RWPE2 (cell line): Measurements from ENCODE around the gene ROBO1.

Source experiments
- ATAC-seq: fragments of 200-7000 bp; cut with Tn5 transposase; 3 replicates; pipeline ENCODE4 v1.9.1; 2021; ENCODE audit warnings: low read depth
- DNase-seq: peaks from one replicate; pipeline ENCODE4 v3.0.0-alpha.2; 2020; ENCODE audit warnings: low spot score
- H3K27ac ChIP-seq: fragments of 450-650 bp; 2 replicates; pipeline ENCODE4 v1.5.1; 2017; ENCODE audit warnings: mild to moderate bottlenecking; ENCODE audit not compliant: poor library complexity, severe bottlenecking
- H3K27me3 ChIP-seq: fragments of 250-450 bp; sonication (Bioruptor Pico); 2 replicates; pipeline ENCODE4 v1.5.1; 2021; ENCODE audit warnings: mild to moderate bottlenecking, moderate library complexity; ENCODE audit not compliant: insufficient read depth, poor library complexity, severe bottlenecking
- H3K36me3 ChIP-seq: fragments of 250-450 bp; sonication (Bioruptor Pico); 2 replicates; pipeline ENCODE4 v1.5.1; 2020; ENCODE audit warnings: low read depth, mild to moderate bottlenecking, moderate library complexity
- H3K4me1 ChIP-seq: fragments of 250-450 bp; sonication (Bioruptor Pico); 2 replicates; pipeline ENCODE4 v1.5.1; 2021; ENCODE audit warnings: mild to moderate bottlenecking, moderate library complexity; ENCODE audit not compliant: insufficient read depth, poor library complexity, severe bottlenecking
- H3K4me3 ChIP-seq: fragments of 250-450 bp; sonication (Bioruptor Pico); 2 replicates; pipeline ENCODE4 v1.5.1; 2021; ENCODE audit warnings: mild to moderate bottlenecking, moderate library complexity; ENCODE audit not compliant: severe bottlenecking
- H3K9me3 ChIP-seq: fragments of 250-450 bp; sonication (Bioruptor Pico); 2 replicates; pipeline ENCODE4 v1.5.1; 2021; ENCODE audit warnings: mild to moderate bottlenecking, moderate library complexity; ENCODE audit not compliant: severe bottlenecking
- CTCF ChIP-seq: fragments of 450-650 bp; IDR thresholded peaks from one replicate; pipeline ENCODE4 v1.5.1; 2017; ENCODE audit warnings: mild to moderate bottlenecking, moderate library complexity; ENCODE audit not compliant: poor library complexity, severe bottlenecking

ROBO1 gene

DNA sequence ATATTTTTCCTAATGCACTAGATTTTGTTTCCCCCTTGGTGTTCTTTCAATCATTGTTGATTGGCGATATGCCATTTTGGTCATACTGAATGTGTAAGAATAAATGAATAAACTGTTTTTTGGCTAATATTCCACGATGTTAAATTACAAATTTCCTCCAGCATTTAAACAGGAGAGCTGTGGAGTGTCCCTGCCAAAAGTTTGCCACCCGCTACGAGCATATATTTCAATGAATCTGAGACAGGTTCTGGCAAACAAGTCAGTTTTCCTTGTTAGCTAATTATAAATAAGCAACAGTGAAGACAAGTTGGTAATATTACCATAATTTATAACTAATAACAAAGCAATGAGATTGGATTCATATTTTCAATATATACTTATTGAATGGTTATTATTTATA lies 777.6 kb downstream of the ROBO1 start:
- Histone ChIP-seq H3K27me3 (no peaks in the 10 kb centered on the region), H3K4me1 (no peaks in the 10 kb centered on the region), H3K27ac (no peak overlapping the region), H3K4me3 (no peak overlapping the region), H3K36me3 (no peaks in the 10 kb centered on the region), H3K9me3 (no peaks in the 10 kb centered on the region)
- ATAC-seq (no peak), DNase-seq (no peak)
- no peak for TF ChIP-seq CTCF

DNA sequence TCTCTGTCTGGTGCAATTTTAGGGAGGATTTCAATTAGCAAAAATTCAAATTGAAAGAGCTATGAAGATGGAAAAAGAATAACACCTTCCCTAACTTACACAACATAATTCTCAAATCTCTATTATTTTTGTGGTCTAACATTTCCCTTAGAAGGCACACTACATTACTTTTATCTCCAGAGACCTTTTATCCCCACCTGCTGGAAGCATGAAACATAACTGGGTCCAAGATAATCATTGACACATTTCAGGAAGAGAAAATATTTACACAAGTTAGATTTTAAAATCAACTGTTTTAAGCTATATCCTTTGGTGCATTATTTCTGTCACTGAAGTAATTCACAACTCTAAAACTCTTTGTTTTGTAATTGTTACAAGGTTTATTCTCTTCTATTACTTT lies 779.5 kb downstream of the ROBO1 start:
- H3K9me3 ChIP-seq, result no peaks in the 10 kb centered on the region
- ATAC-seq (no peak), DNase-seq (no peak)
- no peak overlapping the region for H3K27ac ChIP-seq
- H3K4me3 ChIP-seq, result no peak overlapping the region
- no peaks in the 10 kb centered on the region for H3K4me1 ChIP-seq
- no peaks in the 10 kb centered on the region for H3K27me3 ChIP-seq
- no peaks in the 10 kb centered on the region for H3K36me3 ChIP-seq
- TF ChIP-seq CTCF, result peak; percentile 47

DNA sequence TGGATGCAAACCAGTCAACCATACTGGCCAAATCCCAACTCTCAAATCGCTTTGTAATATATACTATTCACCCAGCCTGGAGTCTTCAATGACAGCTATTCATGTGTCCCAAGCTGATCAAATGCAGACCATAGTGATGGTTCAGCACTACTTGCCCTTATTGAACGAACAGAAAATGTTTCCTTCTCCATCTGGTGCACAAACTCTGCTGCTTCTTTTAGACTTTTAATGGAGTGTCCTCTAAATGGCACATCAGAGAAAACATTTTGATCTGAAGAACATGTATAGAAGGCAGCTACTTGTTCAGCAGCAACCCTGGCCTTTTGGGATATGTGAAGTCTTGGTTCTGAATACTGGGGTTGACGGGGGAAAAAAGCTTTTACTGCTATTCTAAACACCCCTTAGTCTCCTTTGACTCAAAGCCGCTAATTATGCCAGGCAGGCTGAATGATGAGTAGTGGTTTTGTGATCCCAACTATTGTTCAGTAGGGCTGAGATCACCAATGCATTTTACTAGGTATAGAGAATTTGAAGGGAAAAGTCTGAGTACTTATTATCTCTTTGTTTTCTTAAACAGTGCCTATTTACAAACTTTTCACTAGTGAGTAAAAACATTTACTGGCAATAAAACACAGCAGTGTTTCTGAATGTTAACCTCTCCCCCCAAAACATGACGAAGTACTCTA lies 781.2 kb downstream of the ROBO1 start:
- H3K27ac ChIP-seq, result no peak overlapping the region
- H3K4me1 ChIP-seq, result no peaks in the 10 kb centered on the region
- no peak for DNase-seq
- no peaks in the 10 kb centered on the region for H3K36me3 ChIP-seq
- no peak overlapping the region for H3K4me3 ChIP-seq
- no peaks in the 10 kb centered on the region for H3K9me3 ChIP-seq
- TF ChIP-seq CTCF, result no peak
- H3K27me3 ChIP-seq, result no peaks in the 10 kb centered on the region
- no peak for ATAC-seq

DNA sequence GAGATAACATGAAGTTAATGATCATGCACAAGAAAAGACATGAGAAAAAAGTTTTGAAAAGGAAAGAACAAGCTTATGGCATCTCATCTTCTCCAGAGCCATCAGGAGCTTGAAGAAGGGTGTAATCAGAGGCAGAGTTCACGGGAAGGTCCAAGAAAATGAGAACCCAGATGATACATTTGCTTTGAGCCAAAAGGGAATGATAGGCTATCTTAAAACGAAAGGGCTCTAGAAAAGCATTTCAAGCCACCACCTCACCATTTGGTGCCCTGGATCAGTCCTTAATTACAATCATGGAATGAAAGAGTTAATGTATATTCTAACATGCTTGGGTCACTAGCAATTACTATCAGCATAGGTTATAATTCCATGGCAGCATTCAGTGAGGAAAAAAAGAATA lies 781.8 kb downstream of the ROBO1 start:
- no peak overlapping the region for H3K4me3 ChIP-seq
- no peaks in the 10 kb centered on the region for H3K4me1 ChIP-seq
- no peak overlapping the region for H3K27ac ChIP-seq
- no peak for DNase-seq
- no peak for TF ChIP-seq CTCF
- no peaks in the 10 kb centered on the region for H3K36me3 ChIP-seq
- no peak for ATAC-seq
- H3K9me3 ChIP-seq, result no peaks in the 10 kb centered on the region
- no peaks in the 10 kb centered on the region for H3K27me3 ChIP-seq

- DNase-seq (no peak), ATAC-seq (no peak)
- no peak overlapping the region for H3K27ac ChIP-seq
- no peak for TF ChIP-seq CTCF
- H3K36me3 ChIP-seq, result no peaks in the 10 kb centered on the region
- no peak overlapping the region for H3K4me3 ChIP-seq
- H3K27me3 ChIP-seq, result no peaks in the 10 kb centered on the region
- H3K4me1 ChIP-seq, result no peaks in the 10 kb centered on the region
- H3K9me3 ChIP-seq, result no peaks in the 10 kb centered on the region
These were observed 788.8 kb downstream of the ROBO1 start for GRCh38 chr3:78979028-78979427.
